ENCODE results near the gene FHL2.

FHL2 gene

DNA sequence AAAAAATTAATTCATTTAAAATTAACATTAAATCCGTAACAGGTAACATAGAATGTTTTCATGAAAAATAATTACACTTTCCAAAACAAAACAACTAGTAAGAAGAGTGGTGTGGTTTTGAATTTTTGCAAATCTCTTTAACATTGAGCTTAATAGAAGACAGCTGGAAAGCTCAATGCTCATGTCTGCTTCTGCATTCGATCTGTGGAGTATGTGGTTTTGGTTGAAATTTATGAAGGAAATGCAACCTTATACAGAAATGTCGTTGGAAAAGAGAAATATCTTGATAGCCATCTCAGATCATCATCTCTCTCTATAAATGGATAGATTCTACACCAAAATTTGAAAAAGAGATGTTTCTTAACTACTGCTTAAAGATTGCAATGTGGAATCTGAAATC lies 17.3 kb upstream of the FHL2 start:
- no peak for TF ChIP-seq L3MBTL2 (conservative IDR thresholded peaks at IDR 0.05)
- TF ChIP-seq SUZ12 (IDR thresholded peaks at IDR 0.05) = no peak
- TF ChIP-seq ELF4 (IDR thresholded peaks at IDR 0.05) = no peak
- no peak for TF ChIP-seq FOXK2 (IDR thresholded peaks at IDR 0.05)
- no peak for TF ChIP-seq TARDBP (IDR thresholded peaks at IDR 0.05)
- TF ChIP-seq ZNF384 (IDR thresholded peaks at IDR 0.05) = no peak
- TF ChIP-seq, protein P1, sequence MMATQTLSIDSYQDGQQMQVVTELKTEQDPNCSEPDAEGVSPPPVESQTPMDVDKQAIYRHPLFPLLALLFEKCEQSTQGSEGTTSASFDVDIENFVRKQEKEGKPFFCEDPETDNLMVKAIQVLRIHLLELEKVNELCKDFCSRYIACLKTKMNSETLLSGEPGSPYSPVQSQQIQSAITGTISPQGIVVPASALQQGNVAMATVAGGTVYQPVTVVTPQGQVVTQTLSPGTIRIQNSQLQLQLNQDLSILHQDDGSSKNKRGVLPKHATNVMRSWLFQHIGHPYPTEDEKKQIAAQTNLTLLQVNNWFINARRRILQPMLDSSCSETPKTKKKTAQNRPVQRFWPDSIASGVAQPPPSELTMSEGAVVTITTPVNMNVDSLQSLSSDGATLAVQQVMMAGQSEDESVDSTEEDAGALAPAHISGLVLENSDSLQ (IDR thresholded peaks at IDR 0.05) = no peak
- TF ChIP-seq FOXM1 (IDR thresholded peaks at IDR 0.05; ENCODE audit: borderline replicate concordance) = no peak
- no peak for TF ChIP-seq BHLHE40 (IDR thresholded peaks at IDR 0.05; ENCODE audit: borderline replicate concordance)
- TF ChIP-seq SP1 (IDR thresholded peaks at IDR 0.05) = no peak
- TF ChIP-seq LEF1 (IDR thresholded peaks at IDR 0.05; ENCODE audit: borderline replicate concordance) = no peak
- TF ChIP-seq FOXA1 (IDR thresholded peaks at IDR 0.05) = no peak
- no peak for TF ChIP-seq ARNT (IDR thresholded peaks at IDR 0.05)
- TF ChIP-seq CTBP1 (IDR thresholded peaks at IDR 0.05; ENCODE audit: borderline replicate concordance) = no peak
- TF ChIP-seq NFRKB (IDR thresholded peaks at IDR 0.05) = no peak
- no peak for TF ChIP-seq HDGF (IDR thresholded peaks at IDR 0.05; ENCODE audit: borderline replicate concordance)
- CTCF ChIA-PET = interaction anchor here (1.3 to 2.0 kb wide), 2 partner anchors 12 to 22 kb away, joined by 3 to 6 read pairs; no protein-coding TSS in a partner anchor
- POLR2A ChIA-PET = no interaction called here
- DNase-seq (ENCODE audit: extremely low spot score) = no peak

DNA sequence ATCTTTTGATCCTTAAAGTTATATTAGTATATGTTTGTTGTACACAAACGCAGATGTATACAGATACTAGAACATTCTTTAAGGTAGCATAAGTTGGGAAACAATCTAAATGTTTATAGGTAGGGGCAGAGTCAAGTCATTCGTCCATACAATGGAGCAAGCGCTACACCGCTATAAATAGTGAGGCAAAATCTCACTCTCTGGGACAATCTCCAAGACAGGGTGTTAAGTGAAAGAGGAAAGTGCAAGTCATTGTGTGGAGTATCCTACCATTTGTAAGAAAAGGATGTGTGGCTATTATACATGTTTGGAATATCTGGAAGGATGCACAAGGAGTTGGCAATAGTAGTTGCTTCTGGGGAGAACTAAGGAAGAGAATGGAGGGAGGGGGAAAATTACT lies 16.2 kb upstream of the FHL2 start:
- no peak for DNase-seq (ENCODE audit: extremely low spot score)
- no peak for TF ChIP-seq ARNT (IDR thresholded peaks at IDR 0.05)
- ChIA-PET POLR2A (no interaction called here), CTCF (interaction anchor here (2.0 kb wide), 1 partner anchor 11 kb away, joined by 6 read pairs; no protein-coding TSS in a partner anchor)

DNA sequence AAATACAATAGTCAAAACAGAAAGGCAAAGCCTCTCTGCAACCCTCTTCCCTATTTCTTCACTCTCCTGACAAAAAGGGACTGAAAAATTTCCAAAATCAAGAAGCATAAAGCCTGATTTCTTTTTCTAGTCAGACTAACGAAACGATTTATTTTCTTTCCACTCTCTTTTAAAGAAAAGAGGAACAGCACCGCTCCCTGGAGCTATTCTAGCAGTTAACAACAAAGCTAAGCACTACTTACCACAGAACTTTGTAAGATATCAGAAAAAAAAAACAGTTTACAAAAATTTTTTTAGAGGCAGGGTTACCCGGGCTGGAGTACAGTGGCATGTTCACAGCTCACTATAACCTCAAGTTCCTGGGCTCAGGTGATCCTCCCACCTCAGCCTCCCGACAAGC lies 14.4 kb upstream of the FHL2 start:
- DNase-seq (ENCODE audit: extremely low spot score) = no peak
- ChIA-PET POLR2A (no interaction called here), CTCF (interaction anchor here (0.7 to 2.4 kb wide), 2 partner anchors 9 to 110 kb away, joined by 4 to 10 read pairs; no protein-coding TSS in a partner anchor)
- TF ChIP-seq ZNF384 (IDR thresholded peaks at IDR 0.05) = no peak
- TF ChIP-seq HDGF (IDR thresholded peaks at IDR 0.05; ENCODE audit: borderline replicate concordance) = no peak
- TF ChIP-seq ELF4 (IDR thresholded peaks at IDR 0.05) = no peak
- TF ChIP-seq, protein P1 (IDR thresholded peaks at IDR 0.05) = no peak
- TF ChIP-seq SUZ12 (IDR thresholded peaks at IDR 0.05) = no peak

GRCh38 chr2:105412584-105412983 lies 13.7 kb upstream of the FHL2 start:
- no peak for DNase-seq (ENCODE audit: extremely low spot score)
- TF ChIP-seq SP1 (IDR thresholded peaks at IDR 0.05) (no peak), FOXM1 (IDR thresholded peaks at IDR 0.05; ENCODE audit: borderline replicate concordance) (no peak)
- CTCF ChIA-PET = interaction anchor here (0.7 to 2.4 kb wide), 2 partner anchors 9 to 110 kb away, joined by 4 to 10 read pairs; no protein-coding TSS in a partner anchor
- POLR2A ChIA-PET = no interaction called here

DNA sequence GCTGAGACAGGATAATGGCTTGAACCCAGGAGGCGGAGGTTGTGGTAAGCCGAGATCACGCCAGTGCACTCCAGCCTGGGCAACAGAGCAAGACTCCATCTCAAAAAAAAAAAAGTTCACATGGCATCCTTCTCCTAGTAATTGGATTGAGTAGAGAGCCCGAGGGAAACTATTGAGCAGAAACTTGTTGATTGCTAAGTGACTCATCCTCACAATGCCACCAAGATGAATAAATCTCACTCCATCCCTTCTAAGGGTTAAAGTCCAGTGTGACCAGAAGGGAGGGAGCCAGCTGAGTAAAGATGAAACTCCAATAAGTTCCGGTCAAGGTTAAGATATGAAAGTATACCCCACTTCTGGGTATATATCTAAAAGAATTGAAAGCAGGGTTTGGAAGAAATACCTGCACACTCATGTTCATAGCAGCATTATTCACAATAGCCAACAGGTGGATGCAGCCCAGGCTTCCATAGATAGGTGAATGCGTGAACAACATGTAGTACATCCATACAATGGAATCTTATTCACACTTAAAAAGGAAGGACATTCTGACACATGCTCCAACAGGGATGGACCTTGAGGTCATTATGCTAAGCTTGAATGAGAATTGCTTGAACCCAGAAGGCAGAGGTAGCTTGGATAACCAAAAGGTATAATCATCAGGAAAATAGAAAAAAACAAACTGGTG lies 13.0 kb upstream of the FHL2 start:
- POLR2A ChIA-PET = no interaction called here

DNA sequence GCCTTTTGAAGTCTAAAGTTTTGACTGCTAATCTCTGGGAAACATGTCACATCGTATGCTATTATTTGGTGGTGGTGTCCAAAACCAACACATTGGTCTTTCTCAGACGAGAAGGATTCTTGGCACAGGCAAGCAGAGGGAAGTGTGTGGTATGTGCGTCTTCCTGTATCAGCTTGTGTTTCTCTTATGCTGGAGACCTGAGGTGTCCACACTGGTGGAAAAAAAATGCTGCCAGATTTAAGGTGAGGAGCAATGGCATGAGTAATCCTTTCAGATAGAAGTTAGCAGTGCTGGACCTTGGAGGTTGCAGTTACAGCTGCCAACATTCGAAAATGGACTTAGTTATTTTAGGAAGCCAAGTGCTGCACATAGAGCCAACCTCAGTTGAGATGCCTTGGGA lies 11.7 kb upstream of the FHL2 start:
- ChIA-PET CTCF (no interaction called here), POLR2A (interaction anchor here (2.0 kb wide), 1 partner anchor 12 kb away, joined by 6 read pairs; the partner anchor contains the start of gene FHL2)
- DNase-seq (ENCODE audit: extremely low spot score) = no peak
- TF ChIP-seq FOXA1 (IDR thresholded peaks at IDR 0.05) = no peak
- TF ChIP-seq L3MBTL2 (conservative IDR thresholded peaks at IDR 0.05) = no peak
- TF ChIP-seq BHLHE40 (IDR thresholded peaks at IDR 0.05; ENCODE audit: borderline replicate concordance) = no peak
- no peak for TF ChIP-seq ZNF384 (IDR thresholded peaks at IDR 0.05)
- no peak for TF ChIP-seq SUZ12 (IDR thresholded peaks at IDR 0.05)
- no peak for TF ChIP-seq NFRKB (IDR thresholded peaks at IDR 0.05)
- TF ChIP-seq TARDBP (IDR thresholded peaks at IDR 0.05) = no peak
- TF ChIP-seq FOXK2 (IDR thresholded peaks at IDR 0.05) = no peak
- TF ChIP-seq, protein P1 (IDR thresholded peaks at IDR 0.05) = no peak
- no peak for TF ChIP-seq HDGF (IDR thresholded peaks at IDR 0.05; ENCODE audit: borderline replicate concordance)
- TF ChIP-seq CTBP1 (IDR thresholded peaks at IDR 0.05; ENCODE audit: borderline replicate concordance) = no peak
- no peak for TF ChIP-seq ELF4 (IDR thresholded peaks at IDR 0.05)
- TF ChIP-seq LEF1 (IDR thresholded peaks at IDR 0.05; ENCODE audit: borderline replicate concordance) = no peak
- no peak for TF ChIP-seq ARNT (IDR thresholded peaks at IDR 0.05)
- no peak for TF ChIP-seq SP1 (IDR thresholded peaks at IDR 0.05)

More for the DNA sequence above, 13.0 kb upstream of the FHL2 start:
- TF ChIP-seq, protein P1 (IDR thresholded peaks at IDR 0.05) = no peak
- TF ChIP-seq HDGF (IDR thresholded peaks at IDR 0.05; ENCODE audit: borderline replicate concordance) (no peak), CTBP1 (IDR thresholded peaks at IDR 0.05; ENCODE audit: borderline replicate concordance) (no peak), FOXK2 (IDR thresholded peaks at IDR 0.05) (no peak), SUZ12 (IDR thresholded peaks at IDR 0.05) (no peak), L3MBTL2 (conservative IDR thresholded peaks at IDR 0.05) (no peak), FOXA1 (IDR thresholded peaks at IDR 0.05) (no peak), ARNT (IDR thresholded peaks at IDR 0.05) (no peak)
- CTCF ChIA-PET = interaction anchor here (2.4 kb wide), 1 partner anchor 8 kb away, joined by 10 read pairs; no protein-coding TSS in a partner anchor
- DNase-seq (ENCODE audit: extremely low spot score) = no peak
